ENCODE results near the gene PTPN14. TPM values are rescaled to one million over a fixed set of nuclear protein-coding genes. Genes with fewer than 3 reads are reported as not detected.

The PTPN14 gene
- total RNA-seq, 1 experiment from 2014 or later = 76.4 TPM

- H3K9ac ChIP-seq (ENCODE audit: extremely low read depth, insufficient read length, low read length) = no peak overlapping the region
- H3K27ac Mint-ChIP-seq = peak overlapping the region in 2 of 3 experiments; percentile 28 to 76; a peak in 3 of 7 replicates
Measured at GRCh38 chr1:214386747-214387146, 164.7 kb downstream of the PTPN14 start.

More at GRCh38 chr1:214386747-214387146, 164.7 kb downstream of the PTPN14 start:
- no peak overlapping the region for H2AK5ac ChIP-seq (ENCODE audit: insufficient read length, low read length)
- no peak overlapping the region for H2BK12ac ChIP-seq (ENCODE audit: insufficient read length, low read depth, low read length)
- H4K91ac ChIP-seq (ENCODE audit: insufficient read length, low read depth, low read length) = no peak overlapping the region
- H2BK120ac ChIP-seq (ENCODE audit: low read depth, low read length, poor library complexity, severe bottlenecking) = no peak overlapping the region
- H3K14ac ChIP-seq (ENCODE audit: insufficient read depth, low read length) = no peak overlapping the region
- H3K4me1 ChIP-seq (ENCODE audit: insufficient read depth, low read length) = peaks cover 3% of the 10 kb centered on the region; the same call in 1 of the 2 replicates
- H3K23me2 ChIP-seq (ENCODE audit: insufficient read length, low read depth, low read length, poor library complexity, severe bottlenecking) = no peaks in the 10 kb centered on the region
- no peaks in the 10 kb centered on the region for H3K79me1 ChIP-seq (ENCODE audit: insufficient read depth, low read depth, low read length, poor library complexity, severe bottlenecking)
- H3K27ac ChIP-seq (ENCODE audit: insufficient read length, low read depth, low read length) = no peak overlapping the region
- Mint-ChIP-seq H3K4me3 (no peak overlapping the region), H3K27me3 (ENCODE audit: low read depth) (no peaks in the 10 kb centered on the region), H3K9me3 (no peaks in the 10 kb centered on the region), H3K36me3 (ENCODE audit: insufficient read depth in 1 of 3, low read depth in 3 of 3) (peaks cover 16 to 53% (median 33%) of the 10 kb centered on the region in 3 experiments; a peak in 6 of 7 replicates), H3K4me1 (peaks cover 10% of the 10 kb centered on the region in 2 experiments)
- no peak overlapping the region for H4K5ac ChIP-seq (ENCODE audit: insufficient read length, low read depth, low read length)
- DNase-seq = no peak
- no peaks in the 10 kb centered on the region for H4K20me1 ChIP-seq (ENCODE audit: control insufficient read depth, insufficient read depth, insufficient read length)
- no peaks in the 10 kb centered on the region for H3K79me2 ChIP-seq (ENCODE audit: insufficient read depth, low read length)
- no peak overlapping the region for H2BK20ac ChIP-seq (ENCODE audit: low read depth, low read length, poor library complexity, severe bottlenecking)
- no peak for TF ChIP-seq CTCF (conservative IDR thresholded peaks at IDR 0.05)
- H3K18ac ChIP-seq (ENCODE audit: insufficient read length, low read depth, low read length) = no peak overlapping the region
- H3K4me2 ChIP-seq (ENCODE audit: insufficient read depth, insufficient read length, low read length) = no peak overlapping the region
- H3K9me3 ChIP-seq (ENCODE audit: control insufficient read depth, low read depth, low read length) = no peaks in the 10 kb centered on the region
- no peak overlapping the region for H3K56ac ChIP-seq (ENCODE audit: insufficient read length, low read depth, low read length)
- WGBS (ENCODE audit: extremely low coverage, insufficient read length, low lambda C conversion rate) = no CpG with 5 or more reads among the region's 14 CpGs
- H3K4ac ChIP-seq (ENCODE audit: low read depth, low read length) = no peak overlapping the region
- H2AFZ ChIP-seq (ENCODE audit: low read length) = no peak overlapping the region
- no peak overlapping the region for H2BK15ac ChIP-seq (ENCODE audit: low read depth, low read length)
- no peak overlapping the region for H3K23ac ChIP-seq (ENCODE audit: insufficient read length, low read depth, low read length)
- H3T11ph ChIP-seq (ENCODE audit: low read length) = no peak overlapping the region
- H3K27me3 ChIP-seq (ENCODE audit: insufficient read depth, low read length) = no peaks in the 10 kb centered on the region
- no peak overlapping the region for H4K8ac ChIP-seq (replicated peaks; ENCODE audit: insufficient read length, low read depth, low read length)
- H2BK5ac ChIP-seq (ENCODE audit: insufficient read length, low read length) = no peak overlapping the region
